ENCODE measurements around the gene RNF112. TPM values are rescaled to one million over a fixed set of nuclear protein-coding genes. Genes with fewer than 3 reads are reported as not detected.

RNF112 gene
- total RNA-seq, 1 experiment from 2014 or later, result 4.9 TPM

DNA sequence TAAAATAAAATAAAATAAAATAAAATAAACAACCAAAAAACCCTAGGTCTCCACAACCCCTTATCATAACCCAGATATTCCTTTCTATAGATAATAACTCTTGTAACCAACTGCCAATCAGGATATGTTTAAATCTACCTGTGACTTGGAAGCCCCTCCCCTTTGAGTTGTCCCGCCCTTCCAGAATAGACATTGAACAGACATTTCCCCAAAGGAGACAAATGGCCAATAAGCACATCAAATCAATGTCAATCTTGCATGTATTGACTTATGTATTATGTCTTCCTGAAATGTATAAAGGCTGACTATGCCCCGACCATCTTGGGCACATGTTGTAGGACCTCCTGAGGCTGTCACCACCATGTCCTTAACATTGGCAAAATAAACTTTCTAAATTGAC, 34.2 kb upstream of the RNF112 start:
- H3K27ac Mint-ChIP-seq, result peak overlapping the region; percentile 97
- peak overlapping the region; percentile 99 for H3K4me3 Mint-ChIP-seq
- no peaks in the 10 kb centered on the region for H3K9me3 Mint-ChIP-seq
- ATAC-seq (no peak), DNase-seq (ENCODE audit: low spot score) (no peak)
- ChIA-PET CTCF (interaction anchor here (1.1 to 2.6 kb wide), 9 partner anchors 10 to 390 kb away, joined by 4 to 87 read pairs (median 16); partner anchors contain the start of genes B9D1 and MFAP4), POLR2A (interaction anchor here (1.6 to 1.9 kb wide), 4 partner anchors 10 to 271 kb away, joined by 10 to 14 read pairs (median 14); partner anchors contain the start of genes ALDH3A2, B9D1 and MFAP4)
- H3K4me1 Mint-ChIP-seq, result peaks cover 16% of the 10 kb centered on the region
- H3K27me3 Mint-ChIP-seq (ENCODE audit: low read depth), result no peaks in the 10 kb centered on the region
- TF ChIP-seq FOXP1 (CRISPR knock-in tag; IDR thresholded peaks at IDR 0.05; ENCODE audit: borderline replicate concordance) (no peak), ZNF263 (CRISPR knock-in tag; IDR thresholded peaks at IDR 0.05; ENCODE audit: low read depth) (no peak), E2F1 (CRISPR knock-in tag; IDR thresholded peaks at IDR 0.05) (no peak), CREM (CRISPR knock-in tag; IDR thresholded peaks at IDR 0.05) (no peak), HMGA2 (CRISPR knock-in tag; IDR thresholded peaks at IDR 0.05) (0 out of 2 replicates have a peak, but pooled peaks have one; percentile 11)
- H3K36me3 Mint-ChIP-seq, result peaks cover 25% of the 10 kb centered on the region

GRCh38 chr17:19377602-19378415, 33.2 kb upstream of the RNF112 start:
- no peaks in the 10 kb centered on the region for H3K9me3 Mint-ChIP-seq
- peaks cover 16% of the 10 kb centered on the region for H3K4me1 Mint-ChIP-seq
- no peaks in the 10 kb centered on the region for H3K27me3 Mint-ChIP-seq (ENCODE audit: low read depth)
- peak overlapping the region; percentile 97 for H3K27ac Mint-ChIP-seq
- H3K36me3 Mint-ChIP-seq, result peaks cover 31% of the 10 kb centered on the region
- H3K4me3 Mint-ChIP-seq, result peak overlapping the region; percentile 99
- CTCF ChIA-PET, result interaction anchor here (0.7 to 2.6 kb wide), 22 partner anchors 9 to 631 kb away, joined by 3 to 87 read pairs (median 6); partner anchors contain the start of genes ALDH3A2, B9D1, MFAP4 and SLC47A1
- POLR2A ChIA-PET, result interaction anchor here (0.8 to 1.9 kb wide), 16 partner anchors 9 to 600 kb away, joined by 3 to 14 read pairs (median 5); partner anchors contain the start of genes AKAP10, ALDH3A2, B9D1 and MFAP4
- ATAC-seq (peak; percentile 93), DNase-seq (ENCODE audit: low spot score) (peak; percentile 99)
- TF ChIP-seq SMAD3 (CRISPR knock-in tag; IDR thresholded peaks at IDR 0.05; ENCODE audit: borderline replicate concordance) (no peak), IRF2 (CRISPR knock-in tag; IDR thresholded peaks at IDR 0.05; ENCODE audit: borderline replicate concordance, low read depth) (no peak), ZNF317 (CRISPR knock-in tag; IDR thresholded peaks at IDR 0.05; ENCODE audit: borderline replicate concordance, low read depth) (0 out of 2 replicates have a peak, but pooled peaks have one; percentile 28), GABPB1 (CRISPR knock-in tag; IDR thresholded peaks at IDR 0.05) (peak; percentile 26; the same call in 1 of the 2 replicates), ZNF232 (CRISPR knock-in tag; IDR thresholded peaks at IDR 0.05) (0 out of 2 replicates have a peak, but pooled peaks have one; percentile 11), ZBTB21 (CRISPR knock-in tag; IDR thresholded peaks at IDR 0.05; ENCODE audit: borderline replicate concordance) (peak; percentile 61; the same call in 1 of the 2 replicates), STAT6 (CRISPR knock-in tag; conservative IDR thresholded peaks at IDR 0.05; ENCODE audit: low read depth) (no peak), ETV6 (CRISPR knock-in tag; IDR thresholded peaks at IDR 0.05) (peak; percentile 67), JUN (CRISPR knock-in tag; IDR thresholded peaks at IDR 0.05) (no peak), FOXK1 (CRISPR knock-in tag; IDR thresholded peaks at IDR 0.05) (peak; percentile 48), NR3C1 (CRISPR knock-in tag; conservative IDR thresholded peaks at IDR 0.05; ENCODE audit: low read depth) (no peak), TEAD1 (CRISPR knock-in tag; IDR thresholded peaks at IDR 0.05) (peak; percentile 71; the same call in 1 of the 2 replicates), SP1 (CRISPR knock-in tag; conservative IDR thresholded peaks at IDR 0.05) (peak; percentile 81; the same call in 1 of the 2 replicates), ZNF121 (CRISPR knock-in tag; IDR thresholded peaks at IDR 0.05) (no peak), ESRRA (CRISPR knock-in tag; IDR thresholded peaks at IDR 0.05; ENCODE audit: borderline replicate concordance) (no peak), RORB (CRISPR knock-in tag; IDR thresholded peaks at IDR 0.05) (no peak), NFYB (CRISPR knock-in tag; conservative IDR thresholded peaks at IDR 0.05; ENCODE audit: low read depth) (peak; percentile 81), FOXP1 (CRISPR knock-in tag; IDR thresholded peaks at IDR 0.05; ENCODE audit: borderline replicate concordance) (peak; percentile 62; the same call in 1 of the 2 replicates)
- TF ChIP-seq, protein P1, sequence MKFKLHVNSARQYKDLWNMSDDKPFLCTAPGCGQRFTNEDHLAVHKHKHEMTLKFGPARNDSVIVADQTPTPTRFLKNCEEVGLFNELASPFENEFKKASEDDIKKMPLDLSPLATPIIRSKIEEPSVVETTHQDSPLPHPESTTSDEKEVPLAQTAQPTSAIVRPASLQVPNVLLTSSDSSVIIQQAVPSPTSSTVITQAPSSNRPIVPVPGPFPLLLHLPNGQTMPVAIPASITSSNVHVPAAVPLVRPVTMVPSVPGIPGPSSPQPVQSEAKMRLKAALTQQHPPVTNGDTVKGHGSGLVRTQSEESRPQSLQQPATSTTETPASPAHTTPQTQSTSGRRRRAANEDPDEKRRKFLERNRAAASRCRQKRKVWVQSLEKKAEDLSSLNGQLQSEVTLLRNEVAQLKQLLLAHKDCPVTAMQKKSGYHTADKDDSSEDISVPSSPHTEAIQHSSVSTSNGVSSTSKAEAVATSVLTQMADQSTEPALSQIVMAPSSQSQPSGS (CRISPR knock-in tag; IDR thresholded peaks at IDR 0.05; ENCODE audit: borderline replicate concordance, low read depth), result no peak
- TF ChIP-seq, protein P2, sequence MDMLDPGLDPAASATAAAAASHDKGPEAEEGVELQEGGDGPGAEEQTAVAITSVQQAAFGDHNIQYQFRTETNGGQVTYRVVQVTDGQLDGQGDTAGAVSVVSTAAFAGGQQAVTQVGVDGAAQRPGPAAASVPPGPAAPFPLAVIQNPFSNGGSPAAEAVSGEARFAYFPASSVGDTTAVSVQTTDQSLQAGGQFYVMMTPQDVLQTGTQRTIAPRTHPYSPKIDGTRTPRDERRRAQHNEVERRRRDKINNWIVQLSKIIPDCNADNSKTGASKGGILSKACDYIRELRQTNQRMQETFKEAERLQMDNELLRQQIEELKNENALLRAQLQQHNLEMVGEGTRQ (CRISPR knock-in tag; IDR thresholded peaks at IDR 0.05), result peak; percentile 38; the same call in 1 of the 2 replicates
- TF ChIP-seq, protein P3, sequence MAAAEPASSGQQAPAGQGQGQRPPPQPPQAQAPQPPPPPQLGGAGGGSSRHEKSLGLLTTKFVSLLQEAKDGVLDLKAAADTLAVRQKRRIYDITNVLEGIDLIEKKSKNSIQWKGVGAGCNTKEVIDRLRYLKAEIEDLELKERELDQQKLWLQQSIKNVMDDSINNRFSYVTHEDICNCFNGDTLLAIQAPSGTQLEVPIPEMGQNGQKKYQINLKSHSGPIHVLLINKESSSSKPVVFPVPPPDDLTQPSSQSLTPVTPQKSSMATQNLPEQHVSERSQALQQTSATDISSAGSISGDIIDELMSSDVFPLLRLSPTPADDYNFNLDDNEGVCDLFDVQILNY (CRISPR knock-in tag; IDR thresholded peaks at IDR 0.05), result peak; percentile 58; the same call in 1 of the 2 replicates
